HG03575 (cell line): ENCODE data around the gene GNAT3.

Source experiments
- ATAC-seq: cut with Tn5 transposase; IDR thresholded peaks from one replicate; pipeline ENCODE4 v1.9.1; 2021; ENCODE audit not compliant: unreplicated experiment, insufficient number of reproducible peaks, low FRiP score; ENCODE audit errors: extremely low read depth

The GNAT3 gene

DNA sequence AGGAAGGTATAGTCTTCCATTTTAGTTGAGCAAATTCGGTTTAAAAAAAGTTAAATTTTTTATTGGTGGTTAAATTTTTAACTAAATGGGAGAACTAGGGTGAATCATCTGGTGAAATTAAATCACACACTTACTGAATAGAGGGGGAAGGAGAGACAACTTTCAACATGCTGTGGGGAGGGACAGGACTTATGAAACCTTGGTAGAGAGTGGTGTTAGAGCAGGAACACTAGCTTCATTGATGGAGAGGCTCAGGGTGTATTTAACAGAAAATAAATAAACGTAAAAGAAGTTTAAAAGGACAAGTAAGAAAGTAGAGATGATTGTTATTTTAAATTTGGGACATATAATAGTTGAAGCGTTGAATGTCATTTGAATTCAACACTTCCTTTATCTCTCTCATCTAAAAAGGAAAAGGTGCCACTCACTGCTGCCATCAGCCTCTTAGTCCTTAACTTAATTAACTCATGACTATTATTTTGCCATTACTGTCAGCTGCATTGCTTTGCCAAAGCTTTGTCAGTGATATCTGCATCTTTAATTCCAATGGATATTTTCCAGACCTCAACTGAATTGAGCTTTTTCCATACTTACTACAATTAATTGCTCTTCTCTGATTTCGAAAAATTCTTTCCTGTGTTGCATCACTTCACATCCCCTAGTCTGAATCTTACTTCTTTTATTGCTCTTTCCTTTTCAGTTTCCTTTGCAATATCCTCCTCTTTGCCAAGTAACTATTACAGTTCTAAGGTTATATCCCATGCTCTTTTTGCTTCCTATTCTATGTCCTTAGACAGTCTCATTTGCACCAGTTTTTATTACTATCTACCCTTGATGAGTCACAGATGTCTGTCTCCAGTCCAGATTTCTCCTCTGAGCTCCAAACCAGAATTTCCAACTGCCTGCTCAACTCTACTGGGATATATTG is 71.7 kb downstream of the GNAT3 start:
- ATAC-seq: no peak

DNA sequence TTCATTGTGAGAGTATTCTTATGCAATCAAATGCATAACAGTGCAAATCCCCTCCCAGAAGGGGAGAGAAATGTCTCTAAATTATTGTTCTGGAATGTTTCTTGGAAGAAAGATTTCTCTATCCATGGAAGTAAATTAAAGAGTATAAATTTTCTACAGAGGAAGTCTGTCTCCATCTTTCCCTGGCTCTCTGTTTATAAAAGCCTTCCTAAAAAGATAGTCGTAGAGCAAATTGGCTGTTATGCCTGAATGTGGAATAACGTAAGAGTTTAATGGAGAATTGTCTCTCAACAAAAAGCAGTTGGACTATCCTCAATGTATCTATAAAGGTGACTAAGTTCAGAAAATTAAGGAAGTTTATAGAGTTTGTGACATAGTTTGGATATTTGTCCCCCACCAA is 76.3 kb downstream of the GNAT3 start:
- no peak for ATAC-seq

DNA sequence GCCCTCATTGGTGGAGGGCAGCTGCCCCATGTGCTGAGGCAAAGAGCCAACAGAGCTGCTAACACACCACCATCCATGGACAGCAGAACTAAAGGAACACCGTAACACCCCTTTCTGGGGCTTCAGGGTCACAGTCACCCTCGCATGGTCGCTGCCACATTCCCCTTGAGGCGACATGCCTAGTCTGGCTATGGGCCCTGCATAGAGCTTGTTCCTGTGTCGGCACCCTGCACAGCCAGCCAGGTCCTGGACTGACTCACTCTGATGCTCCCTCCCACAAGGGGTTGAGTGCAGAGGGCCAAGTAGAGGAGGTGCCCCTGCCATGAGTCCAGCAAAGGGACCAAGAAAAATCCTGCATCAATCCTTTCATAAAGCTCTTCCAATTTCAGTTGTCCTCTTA is 77.8 kb downstream of the GNAT3 start:
- no peak for ATAC-seq

DNA sequence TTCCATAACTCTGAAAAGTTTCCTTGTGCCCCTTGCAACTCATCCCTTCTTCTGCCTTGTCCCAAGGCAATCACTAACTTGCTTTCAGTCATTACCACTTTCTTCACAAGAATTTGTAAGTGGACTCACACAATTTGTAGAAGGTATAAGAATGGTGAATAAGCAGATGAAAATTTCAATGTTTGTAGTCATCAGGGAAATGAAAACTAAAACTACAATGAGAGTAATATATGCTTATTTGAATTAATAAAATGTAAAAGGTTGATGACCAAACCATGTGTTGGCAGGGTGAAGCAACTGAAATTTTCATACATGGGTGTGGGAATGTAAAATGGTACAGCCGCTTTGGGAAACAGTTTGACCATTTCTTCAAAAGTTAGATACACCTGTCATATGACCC is 79.7 kb downstream of the GNAT3 start:
- ATAC-seq: no peak

DNA sequence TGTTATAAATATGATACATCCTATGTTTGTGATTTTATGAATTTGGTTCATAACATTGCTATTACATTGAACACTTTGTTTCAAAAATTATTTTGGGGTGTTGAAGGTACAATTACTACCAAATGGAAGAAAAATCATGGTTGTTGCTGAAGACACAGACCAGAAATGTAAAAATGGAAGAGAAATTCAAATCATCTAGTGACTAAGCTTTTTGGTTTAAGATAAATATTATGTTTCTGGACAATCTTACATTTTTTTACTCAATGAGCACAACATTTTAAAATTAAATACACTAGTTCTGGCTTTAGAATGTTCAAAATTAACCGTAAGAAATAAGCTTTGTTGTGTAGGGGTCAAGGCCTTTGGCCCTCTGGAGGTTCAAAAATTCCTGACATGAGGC is 82.7 kb downstream of the GNAT3 start:
- no peak for ATAC-seq

DNA sequence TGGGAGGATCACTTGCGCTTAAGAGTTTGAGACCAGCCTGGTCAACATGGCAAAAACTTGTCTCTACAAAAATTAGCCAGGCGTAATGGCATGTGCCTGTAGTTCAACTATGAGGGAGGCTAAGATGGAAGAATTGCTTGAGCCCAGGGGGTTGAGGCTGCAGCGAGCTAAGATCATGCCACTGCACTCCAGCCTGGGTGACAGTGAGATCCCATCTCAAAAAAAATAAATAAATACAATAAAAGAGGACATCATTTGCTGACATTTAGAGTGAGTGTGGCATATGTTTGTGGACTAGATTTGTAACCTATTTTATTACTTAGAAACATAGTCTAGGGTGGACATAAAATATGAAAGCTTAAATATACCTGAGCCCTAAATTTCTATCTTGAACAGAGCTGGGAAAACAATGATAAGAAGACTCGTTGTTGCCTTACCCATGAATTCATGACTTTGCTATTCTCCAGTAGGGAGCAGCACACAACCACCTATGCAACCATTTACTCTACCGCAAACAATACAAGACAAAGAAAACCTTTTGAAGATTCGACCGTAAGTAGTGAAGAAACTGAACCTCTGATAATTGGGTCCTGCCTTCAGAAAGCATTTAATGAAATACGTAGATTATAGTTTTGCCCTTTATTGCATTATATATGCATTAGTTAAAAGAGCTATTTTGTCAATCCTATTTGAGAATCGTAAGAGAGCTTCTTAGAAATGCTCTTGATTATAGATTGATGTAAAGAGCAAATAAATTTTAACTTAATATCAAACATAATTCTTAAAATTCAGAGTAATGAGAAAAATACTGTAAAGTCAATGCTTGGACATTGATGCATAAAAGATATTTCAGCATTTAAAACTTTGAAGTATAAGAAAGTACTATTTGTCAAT is 83.5 kb downstream of the GNAT3 start:
- ATAC-seq: no peak

DNA sequence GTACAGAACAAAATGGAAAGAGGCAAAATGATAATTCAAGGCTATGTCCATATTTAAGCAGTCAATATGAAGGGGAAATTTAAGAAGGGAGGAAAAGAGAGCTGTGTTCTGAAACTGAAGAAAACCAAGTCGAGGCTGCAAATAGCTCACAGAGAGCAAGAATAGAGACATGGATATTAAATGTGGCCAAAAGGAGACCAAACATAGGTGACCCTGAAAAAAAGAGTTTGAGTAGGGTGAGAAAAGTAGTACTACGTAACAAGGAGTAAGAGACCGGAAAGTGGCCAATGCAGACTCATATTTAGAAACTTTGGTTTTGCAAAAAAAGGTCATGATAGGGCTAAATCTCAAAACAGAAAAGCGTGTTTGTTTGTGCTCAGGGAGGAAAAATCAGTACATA is 84.6 kb downstream of the GNAT3 start:
- no peak for ATAC-seq

DNA sequence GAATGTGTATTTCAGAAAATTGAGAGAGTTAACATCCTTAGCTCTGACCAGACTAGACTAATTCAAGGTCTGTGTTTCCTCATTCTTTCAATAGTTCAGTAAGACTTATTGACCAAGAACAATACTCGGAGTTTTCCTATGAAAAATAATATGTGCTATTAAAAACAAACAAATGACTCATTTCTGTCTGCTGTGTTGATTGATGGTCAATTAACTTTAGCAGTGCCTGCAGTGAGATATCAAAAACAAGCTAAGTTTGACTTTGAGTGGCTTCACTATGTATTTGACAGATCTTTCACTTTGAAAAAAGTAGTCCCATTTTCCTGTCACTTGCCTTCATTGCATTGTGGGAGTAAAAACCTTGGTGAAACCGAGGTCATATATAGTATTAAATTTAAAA is 91.0 kb downstream of the GNAT3 start:
- no peak for ATAC-seq

DNA sequence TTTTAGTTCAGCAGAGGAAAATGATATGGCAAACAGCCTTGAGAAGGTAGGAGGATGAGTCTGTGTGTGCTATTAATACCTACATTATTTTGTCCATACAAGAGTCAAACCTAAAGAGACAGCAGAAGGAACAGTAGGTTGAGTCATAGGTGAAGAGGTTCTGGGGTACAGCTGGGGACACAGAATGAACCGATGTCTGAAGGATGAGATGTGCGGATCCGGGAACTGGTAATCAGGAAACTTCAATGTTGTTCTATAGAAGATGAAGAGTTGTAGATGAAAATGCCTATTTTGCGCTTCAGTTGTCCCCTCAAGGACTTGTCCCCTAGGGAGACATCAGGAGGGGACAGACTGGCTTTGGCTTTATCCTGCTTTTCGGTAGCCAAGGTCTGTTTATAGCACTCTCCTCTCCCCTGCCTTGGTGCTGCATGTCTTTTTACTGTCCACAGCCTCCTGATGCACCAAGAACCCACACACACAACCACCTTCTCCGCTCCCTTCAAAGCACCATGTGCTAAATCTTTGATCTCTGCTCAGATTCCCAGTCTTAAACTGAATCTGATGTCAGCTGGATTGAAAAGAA is 94.6 kb downstream of the GNAT3 start:
- ATAC-seq: no peak

DNA sequence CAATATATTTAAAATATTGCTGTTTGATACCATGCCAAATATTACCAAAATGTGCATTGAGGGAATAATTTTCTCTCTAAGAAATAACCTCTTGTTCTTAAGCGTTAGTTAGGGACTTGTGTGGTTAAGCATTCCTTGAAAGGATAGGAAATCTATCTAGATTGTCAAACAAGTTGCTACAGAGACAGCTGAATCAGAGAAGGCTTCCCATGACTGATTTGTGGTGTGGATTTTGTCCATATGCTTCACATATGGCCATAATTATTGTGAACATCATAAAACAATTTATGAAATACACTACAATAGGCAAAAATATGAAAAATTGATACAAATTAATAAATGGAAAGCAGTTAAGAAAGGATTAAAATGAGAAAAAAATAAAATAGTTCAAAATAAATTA is 96.3 kb downstream of the GNAT3 start:
- ATAC-seq: no peak

DNA sequence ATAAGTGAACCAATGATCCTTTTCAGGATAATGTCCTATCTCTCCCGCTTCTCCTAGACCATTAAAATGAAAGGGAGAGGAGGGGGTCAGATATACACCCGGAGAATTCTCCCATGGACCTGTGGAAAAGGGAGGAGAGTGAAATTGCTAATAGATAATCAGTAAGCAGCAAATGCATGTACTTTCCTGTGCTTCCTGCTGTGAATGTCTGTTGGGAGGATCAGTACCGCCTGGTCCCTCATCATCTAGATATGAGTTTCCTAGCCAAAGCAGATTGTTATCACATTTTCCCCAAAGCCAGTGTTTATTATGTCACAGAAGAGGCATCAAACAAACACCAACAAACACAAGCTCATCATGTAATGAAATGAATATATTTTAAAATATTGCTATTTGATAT is 96.8 kb downstream of the GNAT3 start:
- ATAC-seq: no peak

DNA sequence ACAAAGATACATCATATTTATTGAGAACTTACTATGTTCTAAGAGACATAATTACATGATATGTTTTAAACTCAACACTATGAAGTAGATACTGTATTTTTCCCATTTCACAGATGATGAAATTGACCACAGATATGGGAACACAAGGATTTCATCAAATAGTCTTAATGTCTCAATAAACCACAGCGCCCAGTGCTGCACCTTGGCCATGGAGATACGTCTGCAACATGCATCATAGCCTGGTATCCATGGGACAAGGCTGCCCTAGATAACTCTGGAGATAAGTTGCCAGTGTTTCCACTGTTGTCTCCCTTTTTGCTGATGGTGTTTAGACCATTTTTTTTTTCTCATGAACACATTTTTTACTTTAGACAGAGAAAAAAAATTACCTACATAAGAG is 97.5 kb downstream of the GNAT3 start:
- no peak for ATAC-seq

DNA sequence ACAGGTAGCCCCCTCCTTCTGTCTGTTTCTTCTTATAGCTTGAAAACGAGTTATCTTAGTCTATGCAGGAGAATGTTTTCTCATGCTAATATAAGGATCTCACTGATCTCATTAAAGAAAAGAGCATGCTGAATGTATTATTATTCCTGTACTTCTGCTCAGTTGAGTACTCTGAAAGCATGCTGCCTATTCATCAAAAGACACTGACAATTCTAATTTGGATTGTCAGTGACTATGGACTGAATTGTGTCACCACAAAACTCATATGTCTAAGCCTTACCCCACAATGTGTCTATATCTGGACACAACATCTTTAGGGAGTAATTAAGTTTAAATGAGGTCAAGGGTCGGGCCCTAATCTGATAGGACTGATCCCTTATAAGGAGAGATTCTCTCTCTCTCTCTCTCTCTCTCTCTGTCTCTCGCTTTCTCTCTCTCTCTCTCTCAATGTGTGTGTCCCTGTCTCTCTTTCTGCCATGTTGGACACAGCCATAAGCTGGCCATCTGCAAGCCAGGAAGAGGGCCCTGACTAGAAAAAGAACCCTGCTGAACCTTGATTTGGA is 98.4 kb downstream of the GNAT3 start:
- ATAC-seq: no peak

DNA sequence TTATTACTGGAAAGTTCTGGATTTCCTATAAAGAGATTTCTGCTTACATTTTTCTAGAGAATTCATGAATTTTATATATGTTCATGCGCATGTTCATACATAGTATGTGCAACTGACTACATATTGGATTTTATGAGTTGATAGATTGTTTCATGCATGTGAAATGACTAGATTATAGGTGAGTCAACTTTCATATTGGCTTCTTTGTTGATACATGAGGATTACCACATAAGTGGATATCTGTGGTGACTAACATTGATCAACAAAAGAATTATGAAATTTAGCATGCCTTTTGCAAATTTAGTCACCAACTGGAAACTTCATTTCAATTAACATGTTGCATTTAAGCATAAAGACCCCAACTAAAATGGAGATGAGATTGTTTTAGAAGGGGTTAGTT is 99.0 kb downstream of the GNAT3 start:
- ATAC-seq: no peak

DNA sequence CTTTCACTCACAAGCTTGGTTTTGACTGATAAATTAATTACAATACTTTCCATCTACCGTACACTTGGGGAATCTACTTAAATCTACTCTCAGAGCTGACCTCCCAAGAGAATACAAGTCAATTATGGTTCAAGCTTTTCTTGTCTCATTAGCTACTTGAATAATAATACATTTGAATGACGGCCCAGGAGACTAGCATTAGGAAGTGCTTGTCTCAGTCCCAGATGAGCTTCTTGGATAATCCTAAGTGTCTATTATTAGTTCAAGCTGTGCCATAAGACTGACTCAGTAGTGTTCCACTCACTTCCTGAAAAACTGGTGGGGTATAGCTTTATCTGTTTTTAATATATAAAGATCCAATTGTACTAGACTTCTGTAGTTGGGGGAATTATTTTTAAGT is 100.2 kb downstream of the GNAT3 start:
- no peak for ATAC-seq

DNA sequence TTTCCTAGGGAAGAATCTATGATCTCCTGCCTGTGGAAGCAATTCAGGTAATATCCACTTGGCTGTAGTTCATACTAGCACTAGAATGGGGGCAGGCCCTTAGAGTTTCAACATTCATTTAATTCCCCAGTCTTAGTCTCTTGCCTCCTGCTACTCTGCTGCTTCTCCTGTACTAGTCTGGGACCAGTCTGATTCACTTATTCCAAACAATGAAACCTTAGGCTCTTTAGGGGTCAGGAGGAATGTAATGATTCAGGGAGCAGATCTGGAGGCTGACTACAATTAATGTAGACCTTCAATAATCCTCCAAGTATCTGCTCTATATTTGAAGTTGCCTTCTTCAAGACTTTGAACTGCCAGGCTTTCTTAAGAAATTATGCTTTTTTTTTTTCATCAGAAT is 101.8 kb downstream of the GNAT3 start:
- ATAC-seq: no peak
